K562 (cell line): ENCODE measurements around the gene SSU72. TPM values are rescaled to one million over a fixed set of nuclear protein-coding genes. Genes with fewer than 3 reads are reported as not detected.
A peak's percentile ranks its signal among the peaks of the same experiment; 100 is the strongest.

Experiments used
- CHD2 ChIP-seq: IDR thresholded peaks from 2 replicates; pipeline ENCODE4 v1.6.1; 2011; ENCODE audit warnings: low read depth, low read length
- CHD7 ChIP-seq: fragments of 200-600 bp; sonication (generic); IDR thresholded peaks from one replicate; pipeline ENCODE4 v1.6.1; 2012; ENCODE audit warnings: mild to moderate bottlenecking, low read depth, low read length, inconsistent platforms
- ETV6 ChIP-seq, 3 experiments: fragments of 150-350 bp in 1 of 3; sonication (generic) in 1 of 3; formaldehyde crosslinking in 1 of 3; IDR thresholded peaks; 2 replicates each; pipeline versions ENCODE4 v1.6.1 to v1.8.0; 2014 to 2022; ENCODE audit warnings: borderline replicate concordance in 2 of 3, low read depth in 2 of 3, antibody characterized with exemption in 1 of 3, low read length in 1 of 3, mild to moderate bottlenecking in 1 of 3, missing genetic modification reagents in 1 of 3
- HNRNPL ChIP-seq: fragments of 200-400 bp; formaldehyde crosslinking; IDR thresholded peaks from 2 replicates; pipeline ENCODE4 v1.6.1; 2017; ENCODE audit warnings: low read depth, mild to moderate bottlenecking, low read length
- KDM2B ChIP-seq: fragments of 250-450 bp; sonication (Bioruptor Pico); IDR thresholded peaks from 2 replicates; pipeline ENCODE4 v1.8.0; 2021; ENCODE audit warnings: mild to moderate bottlenecking, moderate library complexity
- KLF1 ChIP-seq: fragments of 450-650 bp; IDR thresholded peaks from 2 replicates; pipeline ENCODE4 v1.6.1; 2016; ENCODE audit warnings: missing genetic modification characterization, missing compliant biosample characterization
- RBBP5 ChIP-seq: fragments of 200-600 bp; sonication (generic); IDR thresholded peaks from 2 replicates; pipeline ENCODE4 v1.6.1; 2012; ENCODE audit warnings: borderline replicate concordance, mild to moderate bottlenecking, low read length, control low read depth, inconsistent platforms; ENCODE audit not compliant: insufficient read depth, poor library complexity, severe bottlenecking
- SUPT5H ChIP-seq: fragments of 450-650 bp; IDR thresholded peaks from 2 replicates; pipeline ENCODE4 v1.6.1; 2016
- U2AF1 ChIP-seq: fragments of 200-400 bp; formaldehyde crosslinking; optimal IDR thresholded peaks from 2 replicates; pipeline ENCODE3; 2017; ENCODE audit warnings: mild to moderate bottlenecking, low read depth, low read length, moderate library complexity
- ZNF232 ChIP-seq: sonication (generic); formaldehyde crosslinking; IDR thresholded peaks from 2 replicates; pipeline ENCODE4 v1.8.0; 2022; ENCODE audit warnings: mild to moderate bottlenecking, missing genetic modification reagents
- ZNF24 ChIP-seq: fragments of 450-650 bp; IDR thresholded peaks from 2 replicates; pipeline ENCODE4 v1.6.1; 2016
- ZNF57 ChIP-seq: fragments of 450-650 bp; formaldehyde crosslinking; IDR thresholded peaks from 2 replicates; pipeline ENCODE4 v1.4.0; 2020; ENCODE audit warnings: mild to moderate bottlenecking, moderate library complexity
- polyA plus RNA-seq, 8 experiments: library from polyadenylated mRNA; depleted of rRNA in 4 of 8; stranded (reverse) in 5 of 8; unstranded in 3 of 8; fragments of >200 nt; fragmentation: Nextera tagmentation in 2 of 8; fragmentation: Illumina TruSeq in 1 of 8; extraction: Ambion mirVana in 2 of 8; extraction: Trizol in 1 of 8; gene quantifications; 2 replicates each; pipeline versions ENCODE4 v1.2.1 to v1.2.3, GENCODE V29; 2011 to 2014; ENCODE audit warnings: inconsistent platforms in 1 of 8, missing spikeins in 1 of 8
- total RNA-seq, 7 experiments: library from RNA; depleted of rRNA in 6 of 7; stranded (reverse); fragments of >200 nt in 6 of 7; fragmentation: Illumina TruSeq in 2 of 7; extraction: Trizol in 2 of 7; gene quantifications; 2 replicates each; pipeline versions ENCODE4 v1.2.1 to v1.2.3, GENCODE V29; 2011 to 2021; ENCODE audit warnings: low replicate concordance in 1 of 7
- TF ChIP-seq, protein P1 (sequence below): fragments of 250-450 bp; sonication (Bioruptor Pico); IDR thresholded peaks from 2 replicates; pipeline ENCODE4 v1.8.0; 2022; ENCODE audit warnings: moderate library complexity, mild to moderate bottlenecking, inconsistent platforms

The SSU72 gene
- total and polyA plus RNA-seq, 9 of the 15 experiments (the other 6 are each of a cell fraction or from before 2014, with no cell fraction given), result 70.8 to 201 (median 94.6) TPM

- TF ChIP-seq CHD7 (no peak), U2AF1 (peak; percentile 67), SUPT5H (peak; percentile 90), RBBP5 (peak; percentile 97), KLF1 (tag) (peak; percentile 66; the same call in 1 of the 2 replicates), HNRNPL (peak; percentile 85), ETV6 (IDR thresholded peaks at IDR 0.05; ENCODE audit: borderline replicate concordance in 1 of 2, low read depth in 2 of 2, low read length in 1 of 2) (peak in 1 of 2 experiments; percentile 14; a peak in 1 of 4 replicates), ETV6 (CRISPR knock-in tag; IDR thresholded peaks at IDR 0.05; ENCODE audit: borderline replicate concordance) (no peak), KDM2B (peak; percentile 63; the same call in 1 of the 2 replicates), CHD2 (peak; percentile 98), ZNF232 (CRISPR knock-in tag) (no peak), ZNF57 (CRISPR knock-in tag) (0 out of 2 replicates have a peak, but pooled peaks have one; percentile 6), ZNF24 (no peak; the same call in 1 of the 2 replicates)
- TF ChIP-seq, protein P1, sequence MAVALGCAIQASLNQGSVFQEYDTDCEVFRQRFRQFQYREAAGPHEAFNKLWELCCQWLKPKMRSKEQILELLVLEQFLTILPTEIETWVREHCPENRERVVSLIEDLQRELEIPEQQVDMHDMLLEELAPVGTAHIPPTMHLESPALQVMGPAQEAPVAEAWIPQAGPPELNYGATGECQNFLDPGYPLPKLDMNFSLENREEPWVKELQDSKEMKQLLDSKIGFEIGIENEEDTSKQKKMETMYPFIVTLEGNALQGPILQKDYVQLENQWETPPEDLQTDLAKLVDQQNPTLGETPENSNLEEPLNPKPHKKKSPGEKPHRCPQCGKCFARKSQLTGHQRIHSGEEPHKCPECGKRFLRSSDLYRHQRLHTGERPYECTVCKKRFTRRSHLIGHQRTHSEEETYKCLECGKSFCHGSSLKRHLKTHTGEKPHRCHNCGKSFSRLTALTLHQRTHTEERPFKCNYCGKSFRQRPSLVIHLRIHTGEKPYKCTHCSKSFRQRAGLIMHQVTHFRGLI (CRISPR knock-in tag), result no peak
Measured at GRCh38 chr1:1511533-1512285, 63.0 kb downstream of the SSU72 start, which contains the start of gene ATAD3A (continued).
